ENCODE data around the gene OR13F1. TPM values are rescaled to one million over a fixed set of nuclear protein-coding genes. Genes with fewer than 3 reads are reported as not detected.

Gene OR13F1
- not detected for polyA plus RNA-seq (2013, experiment 1 of 2)
- not detected for polyA plus RNA-seq (2013, experiment 2 of 2)

GRCh38 chr9:104503963-104504362, at the start of gene OR13F1:
Gene OR13F1, plus strand, starts transcription at chr9:104504263. Its CDS starts 0 bp downstream, at chr9:104504263.
- Histone ChIP-seq H3K27me3 (ENCODE audit: control insufficient read depth in 1 of 2, insufficient read depth in 1 of 2, low read length in 2 of 2) (no peaks in the 10 kb centered on the region), H2BK120ac (ENCODE audit: low read depth, low read length) (no peak within 1 kb of the TSS), H2BK15ac (ENCODE audit: low read depth, poor library complexity, severe bottlenecking) (no peak within 1 kb of the TSS), H4K8ac (ENCODE audit: low read length) (no peak within 1 kb of the TSS), H3K4ac (ENCODE audit: low read depth in 1 of 2, low read length in 2 of 2) (no peak within 1 kb of the TSS), H3K79me1 (replicated peaks; ENCODE audit: low read length, poor library complexity, severe bottlenecking) (no peaks in the 10 kb centered on the region), H3K4me1 (ENCODE audit: control insufficient read depth, insufficient read depth, low read depth, low read length) (no peaks in the 10 kb centered on the region), H2BK12ac (ENCODE audit: low read length in 2 of 2) (no peak within 1 kb of the TSS), H3K4me2 (ENCODE audit: low read length, poor library complexity, severe bottlenecking) (no peak within 1 kb of the TSS), H3K18ac (ENCODE audit: low read depth in 1 of 2, low read length in 2 of 2) (no peak within 1 kb of the TSS), H2AFZ (ENCODE audit: low read depth, low read length) (no peak within 1 kb of the TSS), H3K9ac (ENCODE audit: low read length) (no peak within 1 kb of the TSS), H3K23ac (ENCODE audit: low read length in 2 of 2) (no peak within 1 kb of the TSS), H3K9me3 (ENCODE audit: control insufficient read depth, low read length) (no peaks in the 10 kb centered on the region), H2AK5ac (ENCODE audit: low read length, severe bottlenecking) (no peak within 1 kb of the TSS), H3K14ac (ENCODE audit: low read length in 2 of 2) (no peak within 1 kb of the TSS), H3K36me3 (ENCODE audit: control insufficient read depth in 1 of 2, insufficient read depth in 2 of 2, low read depth in 1 of 2, low read length in 2 of 2) (no peaks in the 10 kb centered on the region), H3K4me3 (ENCODE audit: insufficient read depth in 1 of 2, low read depth in 1 of 2, low read length in 2 of 2) (no peak within 1 kb of the TSS), H3K27ac (ENCODE audit: low read length, poor library complexity, severe bottlenecking) (no peak within 1 kb of the TSS), H4K91ac (ENCODE audit: low read length) (no peak within 1 kb of the TSS), H2BK5ac (ENCODE audit: low read depth, low read length, poor library complexity, severe bottlenecking) (no peak within 1 kb of the TSS)
- DNase-seq = no peak
- WGBS = 86% methylated on average over 4 of the region's 5 CpGs

GRCh38 chr9:104456831-104457230, 47.2 kb upstream of the OR13F1 start:
- H2BK12ac ChIP-seq (ENCODE audit: low read length in 2 of 2) = no peak overlapping the region
- no peak for DNase-seq
- H3K4me2 ChIP-seq (ENCODE audit: low read length, poor library complexity, severe bottlenecking) = no peak overlapping the region
- no peaks in the 10 kb centered on the region for H3K27me3 ChIP-seq (ENCODE audit: control insufficient read depth in 1 of 2, insufficient read depth in 1 of 2, low read length in 2 of 2)
- H2BK120ac ChIP-seq (ENCODE audit: low read depth, low read length) = no peak overlapping the region
- WGBS = 61% methylated on average over 1 of the region's 1 CpG
- no peaks in the 10 kb centered on the region for H3K4me1 ChIP-seq (ENCODE audit: control insufficient read depth, insufficient read depth, low read depth, low read length)
- H3K23ac ChIP-seq (ENCODE audit: low read length in 2 of 2) = no peak overlapping the region
- no peaks in the 10 kb centered on the region for H3K36me3 ChIP-seq (ENCODE audit: control insufficient read depth in 1 of 2, insufficient read depth in 2 of 2, low read depth in 1 of 2, low read length in 2 of 2)
- no peak overlapping the region for H3K18ac ChIP-seq (ENCODE audit: low read depth in 1 of 2, low read length in 2 of 2)
- H2BK15ac ChIP-seq (ENCODE audit: low read depth, poor library complexity, severe bottlenecking) = no peak overlapping the region
- H3K9ac ChIP-seq (ENCODE audit: low read length) = no peak overlapping the region
- H3K9me3 ChIP-seq (ENCODE audit: control insufficient read depth, low read length) = no peaks in the 10 kb centered on the region
- no peak overlapping the region for H3K27ac ChIP-seq (ENCODE audit: low read length, poor library complexity, severe bottlenecking)
- no peak overlapping the region for H4K8ac ChIP-seq (ENCODE audit: low read length)
- no peak overlapping the region for H3K4me3 ChIP-seq (ENCODE audit: insufficient read depth in 1 of 2, low read depth in 1 of 2, low read length in 2 of 2)
- no peak overlapping the region for H2AFZ ChIP-seq (ENCODE audit: low read depth, low read length)
- H3K4ac ChIP-seq (ENCODE audit: low read depth in 1 of 2, low read length in 2 of 2) = no peak overlapping the region
- no peak overlapping the region for H2BK5ac ChIP-seq (ENCODE audit: low read depth, low read length, poor library complexity, severe bottlenecking)
- no peak overlapping the region for H2AK5ac ChIP-seq (ENCODE audit: low read length, severe bottlenecking)
- no peak overlapping the region for H3K14ac ChIP-seq (ENCODE audit: low read length in 2 of 2)
- no peak overlapping the region for H4K91ac ChIP-seq (ENCODE audit: low read length)
- no peaks in the 10 kb centered on the region for H3K79me1 ChIP-seq (replicated peaks; ENCODE audit: low read length, poor library complexity, severe bottlenecking)

GRCh38 chr9:104463864-104464263, 40.2 kb upstream of the OR13F1 start:
- no peak overlapping the region for H3K4me2 ChIP-seq (ENCODE audit: low read length, poor library complexity, severe bottlenecking)
- H2AFZ ChIP-seq (ENCODE audit: low read depth, low read length) = no peak overlapping the region
- H3K4me1 ChIP-seq (ENCODE audit: control insufficient read depth, insufficient read depth, low read depth, low read length) = no peaks in the 10 kb centered on the region
- H4K91ac ChIP-seq (ENCODE audit: low read length) = no peak overlapping the region
- no peak overlapping the region for H3K9ac ChIP-seq (ENCODE audit: low read length)
- no peak overlapping the region for H3K27ac ChIP-seq (ENCODE audit: low read length, poor library complexity, severe bottlenecking)
- no peak overlapping the region for H2BK5ac ChIP-seq (ENCODE audit: low read depth, low read length, poor library complexity, severe bottlenecking)
- no peak overlapping the region for H3K14ac ChIP-seq (ENCODE audit: low read length in 2 of 2)
- H2BK120ac ChIP-seq (ENCODE audit: low read depth, low read length) = no peak overlapping the region
- no peak for DNase-seq
- no peak overlapping the region for H2BK12ac ChIP-seq (ENCODE audit: low read length in 2 of 2)
- no peak overlapping the region for H4K8ac ChIP-seq (ENCODE audit: low read length)
- H3K18ac ChIP-seq (ENCODE audit: low read depth in 1 of 2, low read length in 2 of 2) = no peak overlapping the region
- no peaks in the 10 kb centered on the region for H3K27me3 ChIP-seq (ENCODE audit: control insufficient read depth in 1 of 2, insufficient read depth in 1 of 2, low read length in 2 of 2)
- H2BK15ac ChIP-seq (ENCODE audit: low read depth, poor library complexity, severe bottlenecking) = no peak overlapping the region
- peaks cover 13% of the 10 kb centered on the region for H3K9me3 ChIP-seq (ENCODE audit: control insufficient read depth, low read length)
- no peak overlapping the region for H2AK5ac ChIP-seq (ENCODE audit: low read length, severe bottlenecking)
- H3K4ac ChIP-seq (ENCODE audit: low read depth in 1 of 2, low read length in 2 of 2) = no peak overlapping the region
- H3K23ac ChIP-seq (ENCODE audit: low read length in 2 of 2) = no peak overlapping the region
- H3K79me1 ChIP-seq (replicated peaks; ENCODE audit: low read length, poor library complexity, severe bottlenecking) = no peaks in the 10 kb centered on the region
- H3K4me3 ChIP-seq (ENCODE audit: insufficient read depth in 1 of 2, low read depth in 1 of 2, low read length in 2 of 2) = no peak overlapping the region
- H3K36me3 ChIP-seq (ENCODE audit: control insufficient read depth in 1 of 2, insufficient read depth in 2 of 2, low read depth in 1 of 2, low read length in 2 of 2) = no peaks in the 10 kb centered on the region

GRCh38 chr9:104468261-104468660, 35.8 kb upstream of the OR13F1 start:
- H3K23ac ChIP-seq (ENCODE audit: low read length in 2 of 2) = no peak overlapping the region
- no peak overlapping the region for H2BK12ac ChIP-seq (ENCODE audit: low read length in 2 of 2)
- H3K27me3 ChIP-seq (ENCODE audit: control insufficient read depth in 1 of 2, insufficient read depth in 1 of 2, low read length in 2 of 2) = no peaks in the 10 kb centered on the region
- H3K9ac ChIP-seq (ENCODE audit: low read length) = no peak overlapping the region
- no peak overlapping the region for H3K4me2 ChIP-seq (ENCODE audit: low read length, poor library complexity, severe bottlenecking)
- H4K91ac ChIP-seq (ENCODE audit: low read length) = no peak overlapping the region
- no peaks in the 10 kb centered on the region for H3K4me1 ChIP-seq (ENCODE audit: control insufficient read depth, insufficient read depth, low read depth, low read length)
- H4K8ac ChIP-seq (ENCODE audit: low read length) = no peak overlapping the region
- no peak overlapping the region for H3K27ac ChIP-seq (ENCODE audit: low read length, poor library complexity, severe bottlenecking)
- no peak overlapping the region for H3K4ac ChIP-seq (ENCODE audit: low read depth in 1 of 2, low read length in 2 of 2)
- H2BK5ac ChIP-seq (ENCODE audit: low read depth, low read length, poor library complexity, severe bottlenecking) = no peak overlapping the region
- no peak for DNase-seq
- H3K18ac ChIP-seq (ENCODE audit: low read depth in 1 of 2, low read length in 2 of 2) = no peak overlapping the region
- no peak overlapping the region for H2AK5ac ChIP-seq (ENCODE audit: low read length, severe bottlenecking)
- H2BK120ac ChIP-seq (ENCODE audit: low read depth, low read length) = no peak overlapping the region
- H3K4me3 ChIP-seq (ENCODE audit: insufficient read depth in 1 of 2, low read depth in 1 of 2, low read length in 2 of 2) = no peak overlapping the region
- H3K9me3 ChIP-seq (ENCODE audit: control insufficient read depth, low read length) = peaks cover 13% of the 10 kb centered on the region
- H3K14ac ChIP-seq (ENCODE audit: low read length in 2 of 2) = no peak overlapping the region
- no peaks in the 10 kb centered on the region for H3K79me1 ChIP-seq (replicated peaks; ENCODE audit: low read length, poor library complexity, severe bottlenecking)
- no peak overlapping the region for H2AFZ ChIP-seq (ENCODE audit: low read depth, low read length)
- H3K36me3 ChIP-seq (ENCODE audit: control insufficient read depth in 1 of 2, insufficient read depth in 2 of 2, low read depth in 1 of 2, low read length in 2 of 2) = no peaks in the 10 kb centered on the region
- no peak overlapping the region for H2BK15ac ChIP-seq (ENCODE audit: low read depth, poor library complexity, severe bottlenecking)
